Naive thymus-derived CD8-positive, alpha-beta T cell (primary cell): ENCODE data around the gene NCOA3. TPM values are rescaled to one million over a fixed set of nuclear protein-coding genes. Genes with fewer than 3 reads are reported as not detected.
A peak's percentile ranks its signal among the peaks of the same experiment; 100 is the strongest.

Experiments used
- ATAC-seq, 2 donors: fragments of 150-1000 bp; cut with Tn5 transposase in 1 of 2; sonication (Bioruptor Pico), chemical (Tn5 transposase) in 1 of 2; 1 replicate in 1 of 2; 2 replicates in 1 of 2; pipeline ENCODE4 v1.10.0; 2021; ENCODE audit warnings: mild to moderate bottlenecking in 2 of 2, moderate library complexity in 2 of 2
- POLR2A ChIA-PET: fragments of 350-600 bp; sonication (Branson Sonifier 250); formaldehyde crosslinking; loops from one replicate; lab custom pipeline; 2021; ENCODE audit warnings: antibody characterized with exemption; lab: Charles Lee
- DNase-seq, 10 donors: peaks; one replicate each; pipeline versions ENCODE4 v3.0.0 to v3.0.0-alpha.2; 2020 to 2022
- H3K27ac Mint-ChIP-seq, 10 donors: one replicate each; pipeline ENCODE4 v1.8.0; 2020 to 2022; ENCODE audit warnings: mild to moderate bottlenecking in 10 of 10, mixed read lengths in 10 of 10, moderate library complexity in 4 of 10, inconsistent platforms in 1 of 10
- H3K27me3 Mint-ChIP-seq, 5 donors: one replicate each; pipeline ENCODE4 v1.8.0; 2021 to 2022; ENCODE audit warnings: mixed read lengths in 5 of 5
- H3K36me3 Mint-ChIP-seq, 3 donors: one replicate each; pipeline ENCODE4 v1.8.0; 2020 to 2022; ENCODE audit warnings: mixed read lengths in 3 of 3, mild to moderate bottlenecking in 2 of 3, inconsistent platforms in 1 of 3
- H3K4me1 Mint-ChIP-seq, 4 donors: one replicate each; pipeline ENCODE4 v1.8.0; 2021 to 2022; ENCODE audit warnings: mixed read lengths in 4 of 4
- H3K4me3 Mint-ChIP-seq, 10 donors: one replicate each; pipeline ENCODE4 v1.8.0; 2020 to 2022; ENCODE audit warnings: mild to moderate bottlenecking in 10 of 10, mixed read lengths in 10 of 10, moderate library complexity in 6 of 10, inconsistent platforms in 1 of 10
- H3K9me3 Mint-ChIP-seq, 9 donors: one replicate each; pipeline ENCODE4 v1.8.0; 2020 to 2022; ENCODE audit warnings: mixed read lengths in 9 of 9, mild to moderate bottlenecking in 3 of 9, inconsistent platforms in 1 of 9, moderate library complexity in 1 of 9
- polyA plus RNA-seq, 3 donors: library from polyadenylated mRNA; unstranded; fragments of 300-500 nt; fragmentation: Illumina TruSeq; gene quantifications; one replicate each; pipeline ENCODE4 v1.2.3, GENCODE V29; 2021
- total RNA-seq, 8 experiments: library from RNA in 2 of 8; stranded (reverse) in 2 of 8; gene quantifications; one replicate each; pipeline ENCODE4 v1.2.3 and lab custom pipeline; 2021 to 2026

NCOA3 gene
- total and polyA plus RNA-seq, 5 experiments from 2014 or later = 18.4 to 106 (median 27.8) TPM

DNA sequence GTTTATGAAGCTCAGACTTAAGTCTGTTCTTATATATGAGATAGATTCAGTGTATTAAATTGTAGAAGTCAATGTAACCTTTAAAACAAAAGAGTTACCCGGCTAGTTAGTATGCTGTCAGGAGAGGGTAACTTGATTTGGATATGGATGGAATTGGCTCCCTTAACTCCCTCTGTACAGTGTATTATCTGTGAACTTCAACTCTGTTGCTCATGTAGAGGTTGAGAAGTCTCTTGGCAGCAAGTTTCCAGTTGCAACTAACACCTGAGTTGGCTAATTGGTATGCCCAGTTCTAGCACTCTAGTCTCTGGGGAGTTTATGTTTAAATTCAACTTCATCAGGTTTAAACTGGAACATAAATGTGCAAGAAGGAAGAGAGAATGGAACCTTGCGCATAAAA is 111.0 kb downstream of the NCOA3 start:
- Mint-ChIP-seq H3K4me1 (peaks cover 19 to 63% (median 50%) of the 10 kb centered on the region in 4 donors), H3K27me3 (no peaks in the 10 kb centered on the region), H3K36me3 (peaks cover 0 to 17% (median 0%) of the 10 kb centered on the region in 3 donors), H3K27ac (peak overlapping the region in 8 of 10 donors; percentile 15 to 87 (median 72)), H3K4me3 (no peak overlapping the region), H3K9me3 (peaks cover 0 to 2% (median 0%) of the 10 kb centered on the region in 9 donors)
- POLR2A ChIA-PET = no interaction called here
- DNase-seq (no peak), ATAC-seq (no peak)

DNA sequence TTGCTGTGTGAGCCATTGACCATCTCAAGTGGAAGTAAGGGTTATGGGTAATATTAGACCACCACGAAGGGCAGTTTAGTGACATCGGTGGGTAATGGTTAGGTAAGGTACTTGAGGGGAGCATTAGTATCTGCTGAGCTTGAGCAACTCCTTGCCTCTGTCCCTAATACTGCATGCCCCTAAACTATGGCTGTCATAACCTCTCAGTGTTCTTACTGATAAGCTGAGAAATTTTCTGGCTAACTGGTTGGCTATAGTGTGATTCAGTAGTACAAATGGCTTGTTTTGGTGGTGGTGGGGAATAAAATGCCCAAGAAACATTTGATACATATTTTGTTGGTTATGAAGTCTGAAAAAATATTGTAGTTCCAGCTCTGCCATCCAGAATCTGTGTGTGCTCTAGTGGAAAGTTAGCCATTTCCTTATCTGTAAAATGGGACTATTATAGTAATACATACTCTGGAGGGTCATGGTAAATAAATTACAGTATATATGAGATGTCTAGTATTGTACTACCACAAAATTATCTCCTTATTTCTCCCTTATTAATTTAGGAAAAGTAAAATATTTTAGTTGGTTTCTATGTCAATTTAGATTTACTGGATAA is 113.1 kb downstream of the NCOA3 start:
- Mint-ChIP-seq H3K4me1 (peaks cover 18 to 56% (median 45%) of the 10 kb centered on the region in 4 donors), H3K4me3 (no peak overlapping the region), H3K27ac (peak overlapping the region in 6 of 10 donors; percentile 35 to 71 (median 44)), H3K36me3 (peaks cover 0 to 17% (median 0%) of the 10 kb centered on the region in 3 donors), H3K9me3 (peaks cover 0 to 2% (median 0%) of the 10 kb centered on the region in 9 donors), H3K27me3 (no peaks in the 10 kb centered on the region)
- POLR2A ChIA-PET = interaction anchor here (1.1 kb wide), 1 partner anchor 113 kb away, joined by 3 read pairs; no protein-coding TSS in a partner anchor
- DNase-seq (no peak), ATAC-seq (no peak)

DNA sequence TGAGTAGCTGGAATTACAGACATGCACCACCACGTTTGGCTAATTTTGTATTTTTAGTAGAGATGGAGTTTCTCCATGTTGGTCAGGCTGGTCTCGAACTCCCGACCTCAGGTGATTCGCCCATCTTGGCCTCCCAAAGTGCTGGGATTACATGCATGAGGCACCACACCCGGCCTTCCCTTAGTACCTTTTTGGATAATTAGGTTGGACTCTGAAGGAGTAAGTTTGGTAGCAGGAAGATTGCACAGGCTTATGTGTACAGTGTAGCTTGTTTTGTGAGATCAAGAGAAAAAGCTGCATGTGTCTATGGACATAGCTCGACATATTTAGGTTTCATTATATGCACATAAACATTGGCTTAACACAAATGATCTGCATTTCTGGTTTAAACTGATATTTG is 116.8 kb downstream of the NCOA3 start:
- no peak overlapping the region for H3K4me3 Mint-ChIP-seq
- H3K9me3 Mint-ChIP-seq = no peaks in the 10 kb centered on the region
- no peak for DNase-seq
- peak overlapping the region in 5 of 10 donors; percentile 56 to 81 (median 68) for H3K27ac Mint-ChIP-seq
- peaks cover 0 to 20% (median 3%) of the 10 kb centered on the region in 3 donors for H3K36me3 Mint-ChIP-seq
- POLR2A ChIA-PET = no interaction called here
- ATAC-seq = no peak
- peaks cover 7 to 30% (median 23%) of the 10 kb centered on the region in 4 donors for H3K4me1 Mint-ChIP-seq
- H3K27me3 Mint-ChIP-seq = no peaks in the 10 kb centered on the region

DNA sequence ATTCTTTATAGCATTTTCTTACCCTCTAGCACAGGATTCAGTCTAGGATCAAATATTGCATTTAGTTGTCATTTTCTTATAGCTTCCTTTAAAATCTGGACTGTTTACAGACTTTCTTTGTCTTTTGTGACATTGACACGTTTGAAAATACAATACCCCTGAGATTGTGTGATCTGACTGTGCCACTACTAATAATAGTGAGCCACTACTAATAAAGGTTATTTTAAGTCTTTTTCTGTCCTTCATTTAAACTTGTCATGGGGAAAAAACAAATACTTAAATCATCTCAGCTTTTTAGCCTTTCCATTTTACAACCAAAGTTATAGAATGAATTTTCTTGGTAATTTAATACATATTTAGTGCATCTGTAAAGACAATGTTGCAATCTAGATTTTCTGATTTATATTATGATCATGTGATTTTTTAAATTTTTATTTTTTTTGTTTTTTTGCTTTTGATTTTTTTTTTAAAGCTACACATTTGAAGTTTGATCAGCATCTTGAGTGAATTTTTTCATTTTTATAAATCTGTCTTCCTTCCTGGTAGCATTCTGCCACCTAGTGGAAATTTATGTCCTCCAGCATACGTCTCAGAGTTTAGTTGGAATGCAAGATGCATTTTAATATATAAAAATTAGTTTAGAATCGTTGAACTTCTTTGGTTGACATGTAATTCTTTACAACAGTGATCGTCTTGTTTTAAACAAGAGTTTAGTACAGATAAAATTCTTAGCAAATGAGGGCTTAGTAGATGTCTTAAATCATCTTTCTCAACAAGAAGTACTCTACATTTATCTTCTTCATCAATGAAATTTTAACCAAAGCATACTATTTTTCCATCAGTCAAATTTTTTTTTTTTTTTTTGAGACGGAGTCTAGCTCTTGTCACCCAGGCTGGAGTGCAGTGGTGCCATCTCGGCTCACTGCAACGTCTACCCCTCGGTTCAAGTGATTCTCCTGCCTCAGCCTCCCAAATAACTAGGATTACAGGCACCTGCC is 119.4 kb downstream of the NCOA3 start:
- Mint-ChIP-seq H3K27me3 (no peaks in the 10 kb centered on the region), H3K27ac (peak overlapping the region in 2 of 10 donors; percentile 34 to 57), H3K4me3 (no peak overlapping the region), H3K36me3 (peaks cover 0 to 40% (median 7%) of the 10 kb centered on the region in 3 donors), H3K9me3 (no peaks in the 10 kb centered on the region), H3K4me1 (peaks cover 6 to 20% (median 12%) of the 10 kb centered on the region in 4 donors)
- ATAC-seq (peak in 1 of 2 donors; percentile 57), DNase-seq (peak in 5 of 10 donors; percentile 15 to 61 (median 50))
- POLR2A ChIA-PET = interaction anchor here (0.6 kb wide), 3 partner anchors 9 to 348 kb away, joined by 3 read pairs; no protein-coding TSS in a partner anchor

DNA sequence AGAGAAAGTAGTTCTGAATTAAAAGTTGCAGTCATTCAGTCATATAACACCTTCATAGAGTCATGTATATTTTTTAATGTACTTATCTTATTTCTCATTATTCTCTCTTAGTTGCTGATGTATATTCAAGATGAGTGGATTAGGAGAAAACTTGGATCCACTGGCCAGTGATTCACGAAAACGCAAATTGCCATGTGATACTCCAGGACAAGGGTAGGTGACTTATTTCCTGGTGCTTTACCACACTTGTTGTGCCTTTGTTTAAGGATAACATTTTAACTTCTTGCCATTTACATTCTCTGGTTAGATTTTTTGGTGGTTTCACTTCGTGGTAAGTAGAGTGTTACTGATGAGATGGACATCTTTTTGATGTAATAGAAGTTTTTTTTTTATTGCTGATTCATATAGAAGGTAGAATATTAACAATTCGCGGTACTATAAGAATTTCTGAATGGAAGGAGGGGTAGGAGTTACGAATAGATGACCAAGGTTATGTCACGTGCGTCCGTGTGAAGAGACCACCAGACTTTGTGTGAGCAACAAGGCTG is 120.5 kb downstream of the NCOA3 start:
- peaks cover 4 to 12% (median 8%) of the 10 kb centered on the region in 4 donors for H3K4me1 Mint-ChIP-seq
- peak overlapping the region in 3 of 10 donors; percentile 2 to 21 (median 6) for H3K27ac Mint-ChIP-seq
- H3K36me3 Mint-ChIP-seq = peaks cover 5 to 47% (median 10%) of the 10 kb centered on the region in 3 donors

DNA sequence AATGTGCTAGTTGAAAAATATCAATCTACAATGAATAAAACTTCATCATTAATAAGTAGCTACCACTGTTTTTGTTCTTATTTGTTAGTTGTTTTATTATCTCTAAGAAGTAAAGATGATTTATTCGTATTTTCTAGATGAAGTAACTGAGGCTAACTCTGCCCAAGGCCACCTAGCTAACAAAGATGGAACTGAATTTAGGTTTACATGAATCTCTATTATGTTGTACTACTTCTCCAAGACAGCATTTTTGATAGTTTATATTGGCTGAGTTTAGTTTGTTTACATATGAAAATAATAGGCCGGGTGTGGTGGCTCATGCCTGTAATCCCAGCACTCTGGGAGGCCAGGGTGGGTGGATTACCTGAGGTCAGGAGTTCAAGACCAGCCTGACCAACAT is 121.5 kb downstream of the NCOA3 start:
- H3K4me3 Mint-ChIP-seq = no peak overlapping the region
- POLR2A ChIA-PET = no interaction called here
- H3K9me3 Mint-ChIP-seq = no peaks in the 10 kb centered on the region
- no peak for ATAC-seq
- H3K27ac Mint-ChIP-seq = no peak overlapping the region
- peaks cover 3 to 10% (median 5%) of the 10 kb centered on the region in 4 donors for H3K4me1 Mint-ChIP-seq
- DNase-seq = no peak
- H3K36me3 Mint-ChIP-seq = peaks cover 5 to 57% (median 10%) of the 10 kb centered on the region in 3 donors
- H3K27me3 Mint-ChIP-seq = no peaks in the 10 kb centered on the region

More for the DNA sequence above, 120.5 kb downstream of the NCOA3 start:
- ATAC-seq (no peak), DNase-seq (no peak)
- POLR2A ChIA-PET = interaction anchor here (0.6 kb wide), 2 partner anchors 100 to 158 kb away, joined by 3 to 4 read pairs; no protein-coding TSS in a partner anchor
- Mint-ChIP-seq H3K27me3 (no peaks in the 10 kb centered on the region), H3K4me3 (no peak overlapping the region), H3K9me3 (no peaks in the 10 kb centered on the region)

DNA sequence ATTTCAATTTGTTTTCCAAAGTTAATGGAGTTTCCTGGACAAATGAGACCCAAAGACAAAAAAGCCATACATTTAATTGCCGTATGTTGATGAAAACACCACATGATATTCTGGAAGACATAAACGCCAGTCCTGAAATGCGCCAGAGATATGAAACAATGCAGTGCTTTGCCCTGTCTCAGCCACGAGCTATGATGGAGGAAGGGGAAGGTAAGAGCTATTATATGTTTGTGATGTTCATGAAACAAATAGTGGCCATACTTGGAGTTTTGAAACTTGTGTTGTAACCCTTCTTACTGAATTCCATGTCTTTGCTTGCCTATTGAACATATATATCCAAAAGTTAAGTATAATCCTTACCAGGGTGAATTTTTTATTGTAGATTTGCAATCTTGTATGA is 125.9 kb downstream of the NCOA3 start:
- H3K9me3 Mint-ChIP-seq = no peaks in the 10 kb centered on the region
- ATAC-seq (no peak), DNase-seq (no peak)
- H3K27ac Mint-ChIP-seq = peak overlapping the region in 3 of 10 donors; percentile 5 to 29 (median 25)
- H3K4me3 Mint-ChIP-seq = no peak overlapping the region
- POLR2A ChIA-PET = no interaction called here
- no peaks in the 10 kb centered on the region for H3K27me3 Mint-ChIP-seq
- peaks cover 0 to 4% (median 1%) of the 10 kb centered on the region in 4 donors for H3K4me1 Mint-ChIP-seq
- peaks cover 8 to 93% (median 9%) of the 10 kb centered on the region in 3 donors for H3K36me3 Mint-ChIP-seq

DNA sequence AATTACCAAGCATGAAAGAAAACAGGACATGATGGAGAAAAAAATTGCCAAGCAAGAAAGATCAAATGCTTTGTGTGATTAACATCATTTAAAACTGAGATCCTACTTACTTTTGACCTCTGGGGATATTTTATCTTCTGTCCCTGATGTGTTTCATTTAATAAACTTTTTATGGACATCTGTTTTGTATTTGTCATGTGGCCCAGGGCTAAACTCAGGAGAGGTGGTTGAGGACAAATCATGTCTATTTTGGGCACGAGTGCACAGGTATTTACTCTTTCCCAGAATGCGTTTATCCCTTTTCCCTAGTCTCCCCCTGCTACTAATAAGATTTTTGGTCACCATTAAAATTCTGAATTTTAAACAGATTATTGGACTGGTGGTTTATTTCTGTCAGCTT is 128.2 kb downstream of the NCOA3 start:
- Mint-ChIP-seq H3K27me3 (no peaks in the 10 kb centered on the region), H3K9me3 (no peaks in the 10 kb centered on the region), H3K27ac (peak overlapping the region in 2 of 10 donors; percentile 24 to 50), H3K4me3 (no peak overlapping the region), H3K4me1 (peaks cover 0 to 10% (median 1%) of the 10 kb centered on the region in 4 donors), H3K36me3 (peaks cover 6 to 96% (median 8%) of the 10 kb centered on the region in 3 donors)
- DNase-seq (no peak), ATAC-seq (no peak)
- POLR2A ChIA-PET = interaction anchor here (0.7 kb wide), 1 partner anchor 9 kb away, joined by 3 read pairs; no protein-coding TSS in a partner anchor

DNA sequence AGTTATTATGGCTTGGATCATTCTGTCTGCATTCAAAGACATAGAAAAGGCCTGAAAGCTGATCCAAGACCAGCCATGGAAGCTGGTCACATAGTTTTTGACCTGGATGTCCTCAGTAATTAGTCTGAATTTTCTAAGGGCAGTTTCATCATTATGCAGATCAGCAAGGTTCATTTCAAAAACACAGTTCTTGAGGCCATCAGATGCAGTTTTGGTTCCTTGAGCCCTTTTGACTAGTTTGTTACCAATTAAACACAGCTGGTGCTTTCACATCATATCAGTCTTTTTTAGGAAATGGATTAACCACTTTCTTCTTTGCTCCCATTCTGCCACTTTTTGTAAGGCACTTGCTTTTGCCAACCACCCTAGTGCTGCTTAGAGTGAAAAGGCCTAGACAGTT is 129.4 kb downstream of the NCOA3 start:
- peak overlapping the region in 3 of 10 donors; percentile 30 to 43 (median 30) for H3K27ac Mint-ChIP-seq
- POLR2A ChIA-PET = no interaction called here

DNA sequence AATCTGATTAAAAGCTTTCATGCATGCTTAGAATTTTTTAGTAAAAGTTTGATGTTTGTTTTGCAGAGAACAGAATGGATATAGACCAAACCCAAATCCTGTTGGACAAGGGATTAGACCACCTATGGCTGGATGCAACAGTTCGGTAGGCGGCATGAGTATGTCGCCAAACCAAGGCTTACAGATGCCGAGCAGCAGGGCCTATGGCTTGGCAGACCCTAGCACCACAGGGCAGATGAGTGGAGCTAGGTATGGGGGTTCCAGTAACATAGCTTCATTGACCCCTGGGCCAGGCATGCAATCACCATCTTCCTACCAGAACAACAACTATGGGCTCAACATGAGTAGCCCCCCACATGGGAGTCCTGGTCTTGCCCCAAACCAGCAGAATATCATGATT is 133.6 kb downstream of the NCOA3 start:
- Mint-ChIP-seq H3K36me3 (peaks cover 18 to 98% (median 21%) of the 10 kb centered on the region in 3 donors), H3K4me3 (no peak overlapping the region)
- DNase-seq = no peak

More for the DNA sequence above, 129.4 kb downstream of the NCOA3 start:
- DNase-seq (no peak), ATAC-seq (no peak)
- Mint-ChIP-seq H3K36me3 (peaks cover 9 to 95% (median 12%) of the 10 kb centered on the region in 3 donors), H3K4me3 (no peak overlapping the region), H3K4me1 (peaks cover 0 to 8% (median 3%) of the 10 kb centered on the region in 4 donors), H3K27me3 (no peaks in the 10 kb centered on the region), H3K9me3 (no peaks in the 10 kb centered on the region)

DNA sequence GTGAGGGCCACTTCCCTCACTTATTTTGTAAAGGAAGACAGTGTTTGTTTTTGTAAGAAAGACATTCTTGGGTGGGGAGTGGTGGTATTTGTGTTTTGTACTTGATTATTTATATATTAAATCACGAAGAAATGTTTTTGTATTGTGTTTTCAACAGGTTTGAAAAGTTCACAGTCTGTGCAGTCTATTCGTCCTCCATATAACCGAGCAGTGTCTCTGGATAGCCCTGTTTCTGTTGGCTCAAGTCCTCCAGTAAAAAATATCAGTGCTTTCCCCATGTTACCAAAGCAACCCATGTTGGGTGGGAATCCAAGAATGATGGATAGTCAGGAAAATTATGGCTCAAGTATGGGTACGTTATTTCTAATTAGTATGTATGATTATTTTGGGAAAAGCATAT is 137.2 kb downstream of the NCOA3 start:
- ATAC-seq = no peak

More for the DNA sequence above, 133.6 kb downstream of the NCOA3 start:
- no peaks in the 10 kb centered on the region for H3K27me3 Mint-ChIP-seq
- H3K4me1 Mint-ChIP-seq = peaks cover 0 to 10% (median 6%) of the 10 kb centered on the region in 4 donors
- no peaks in the 10 kb centered on the region for H3K9me3 Mint-ChIP-seq
- POLR2A ChIA-PET = no interaction called here
- ATAC-seq = no peak
- peak overlapping the region in 2 of 10 donors; percentile 43 for H3K27ac Mint-ChIP-seq

DNA sequence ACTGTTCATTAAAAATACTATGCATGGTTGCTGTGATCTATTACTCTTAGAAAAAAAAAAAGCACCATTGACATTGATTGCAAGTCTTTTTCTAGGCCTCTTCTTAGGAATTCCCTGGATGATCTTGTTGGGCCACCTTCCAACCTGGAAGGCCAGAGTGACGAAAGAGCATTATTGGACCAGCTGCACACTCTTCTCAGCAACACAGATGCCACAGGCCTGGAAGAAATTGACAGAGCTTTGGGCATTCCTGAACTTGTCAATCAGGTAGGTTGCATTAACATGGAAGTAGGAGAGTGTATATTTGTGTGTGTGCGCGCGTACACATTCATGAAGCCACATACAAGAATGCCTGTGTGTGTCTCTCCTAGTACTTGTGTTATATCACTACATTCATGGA is 140.4 kb downstream of the NCOA3 start:
- H3K4me3 Mint-ChIP-seq = no peak overlapping the region
- POLR2A ChIA-PET = interaction anchor here (1.0 kb wide), 1 partner anchor 8 kb away, joined by 5 read pairs; no protein-coding TSS in a partner anchor

More for the DNA sequence above, 137.2 kb downstream of the NCOA3 start:
- Mint-ChIP-seq H3K27ac (no peak overlapping the region), H3K9me3 (no peaks in the 10 kb centered on the region), H3K36me3 (peaks cover 14 to 93% (median 32%) of the 10 kb centered on the region in 3 donors), H3K27me3 (no peaks in the 10 kb centered on the region), H3K4me3 (no peak overlapping the region), H3K4me1 (peaks cover 0 to 10% (median 3%) of the 10 kb centered on the region in 4 donors)
- DNase-seq = no peak
- POLR2A ChIA-PET = no interaction called here

More for the DNA sequence above, 140.4 kb downstream of the NCOA3 start:
- Mint-ChIP-seq H3K4me1 (peaks cover 0 to 10% (median 4%) of the 10 kb centered on the region in 4 donors), H3K36me3 (peaks cover 4 to 90% (median 24%) of the 10 kb centered on the region in 3 donors), H3K9me3 (no peaks in the 10 kb centered on the region), H3K27ac (no peak overlapping the region), H3K27me3 (no peaks in the 10 kb centered on the region)
- ATAC-seq (no peak), DNase-seq (no peak)
